NB4 (cell line): ENCODE measurements around the gene SRRD.
A peak's percentile ranks its signal among the peaks of the same experiment; 100 is the strongest.

Experiments used
- DNase-seq: peaks from one replicate; pipeline ENCODE4 v3.0.0; 2010; ENCODE audit warnings: low read depth
- H3K4me3 ChIP-seq: one replicate; pipeline ENCODE4 v1.5.1; 2011; ENCODE audit warnings: mild to moderate bottlenecking, low read depth, low read length, moderate library complexity
- CTCF ChIP-seq: IDR thresholded peaks from one replicate; pipeline ENCODE4 v1.5.1; 2012; ENCODE audit warnings: low read depth, low read length
- MAX ChIP-seq: IDR thresholded peaks from 2 replicates; pipeline ENCODE4 v1.6.1; 2011; ENCODE audit warnings: low read depth, low read length
- MYC ChIP-seq: IDR thresholded peaks from 2 replicates; pipeline ENCODE4 v1.6.1; 2011; ENCODE audit warnings: low read depth, low read length
- POLR2A ChIP-seq: IDR thresholded peaks from 2 replicates; pipeline ENCODE4 v1.6.1; 2011; ENCODE audit warnings: mild to moderate bottlenecking; ENCODE audit not compliant: insufficient read length; ENCODE audit errors: extremely low read depth

SRRD gene

DNA sequence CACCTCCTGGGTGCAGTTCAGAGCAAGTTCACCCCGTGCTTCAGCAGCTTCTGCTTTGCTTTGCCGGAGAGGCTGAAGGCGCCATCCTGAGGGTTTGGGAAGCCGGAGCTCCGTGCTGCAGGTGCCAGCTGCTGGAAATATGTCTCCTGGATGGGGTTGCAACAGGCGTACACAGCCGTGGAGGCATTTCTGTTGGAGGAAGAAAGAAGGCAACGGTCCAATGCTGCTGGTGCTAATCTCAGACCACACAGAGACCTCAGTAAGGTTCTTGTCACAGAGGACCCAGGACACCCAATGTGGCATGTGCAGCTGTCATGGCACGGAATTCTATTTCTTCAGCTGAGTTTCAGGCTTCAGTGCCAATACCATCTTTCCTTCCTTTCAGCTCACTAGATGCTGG, 30.5 kb upstream of the SRRD start:
- no peak for DNase-seq
- TF ChIP-seq MYC (no peak), MAX (no peak), CTCF (no peak), POLR2A (no peak)
- H3K4me3 ChIP-seq, result no peak overlapping the region

- no peak for DNase-seq
- TF ChIP-seq POLR2A (no peak), MAX (no peak), CTCF (no peak), MYC (no peak)
Measured at GRCh38 chr22:26453812-26454500, 29.7 kb upstream of the SRRD start.

DNA sequence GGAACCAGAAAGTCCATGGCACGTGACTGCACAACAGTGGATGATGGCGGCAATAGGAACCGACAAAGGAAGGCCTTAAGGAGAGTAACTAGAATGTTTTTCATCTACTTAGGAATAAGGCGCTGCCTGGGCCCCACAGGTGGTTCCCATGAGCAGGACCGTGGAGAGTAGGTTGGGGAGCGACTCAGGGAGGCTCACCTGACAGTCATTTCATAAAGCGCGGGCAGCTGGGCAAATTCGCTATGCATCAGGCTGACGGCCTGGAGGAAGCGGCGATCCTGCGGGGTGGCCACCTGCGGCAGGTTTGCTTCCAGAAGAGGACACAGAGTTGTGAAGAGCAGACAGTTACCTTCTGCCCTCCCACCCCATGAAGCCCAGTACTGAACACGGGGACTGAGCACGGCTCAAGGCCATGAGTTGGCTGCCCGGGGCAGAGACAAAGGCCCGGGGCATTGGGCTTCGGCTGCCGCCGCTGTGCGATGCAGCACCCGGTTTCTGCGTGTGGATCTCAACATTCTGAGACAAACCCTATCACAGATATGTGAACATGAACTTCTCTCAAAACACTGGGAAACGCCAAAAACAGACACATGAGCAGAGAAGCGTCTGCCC, 25.9 kb upstream of the SRRD start:
- TF ChIP-seq MYC (no peak), POLR2A (no peak), MAX (no peak), CTCF (no peak)
- no peak overlapping the region for H3K4me3 ChIP-seq
- DNase-seq, result no peak

More at GRCh38 chr22:26453812-26454500, 29.7 kb upstream of the SRRD start:
- no peak overlapping the region for H3K4me3 ChIP-seq

DNA sequence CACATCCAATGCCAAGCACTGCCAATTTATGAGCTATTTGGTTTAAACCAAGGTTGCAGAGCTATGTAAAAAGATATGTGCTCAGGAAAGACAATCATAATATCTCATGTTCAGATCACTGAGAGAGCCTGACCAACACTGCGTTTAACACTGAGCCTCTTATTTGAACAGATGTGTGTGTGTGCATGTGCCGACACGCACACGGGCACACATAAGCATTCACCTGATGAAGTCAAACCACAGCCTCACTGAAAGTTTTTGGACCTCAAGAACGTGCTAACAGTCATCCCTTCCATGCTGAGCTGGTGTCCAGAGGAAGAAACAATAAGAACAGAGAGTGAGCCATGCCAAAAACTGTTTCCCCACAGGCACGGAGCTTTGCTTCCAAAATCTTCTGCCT, 23.5 kb upstream of the SRRD start:
- no peak for DNase-seq
- no peak overlapping the region for H3K4me3 ChIP-seq
- no peak for TF ChIP-seq MAX
- TF ChIP-seq MYC, result no peak
- TF ChIP-seq POLR2A, result no peak
- TF ChIP-seq CTCF, result no peak

DNA sequence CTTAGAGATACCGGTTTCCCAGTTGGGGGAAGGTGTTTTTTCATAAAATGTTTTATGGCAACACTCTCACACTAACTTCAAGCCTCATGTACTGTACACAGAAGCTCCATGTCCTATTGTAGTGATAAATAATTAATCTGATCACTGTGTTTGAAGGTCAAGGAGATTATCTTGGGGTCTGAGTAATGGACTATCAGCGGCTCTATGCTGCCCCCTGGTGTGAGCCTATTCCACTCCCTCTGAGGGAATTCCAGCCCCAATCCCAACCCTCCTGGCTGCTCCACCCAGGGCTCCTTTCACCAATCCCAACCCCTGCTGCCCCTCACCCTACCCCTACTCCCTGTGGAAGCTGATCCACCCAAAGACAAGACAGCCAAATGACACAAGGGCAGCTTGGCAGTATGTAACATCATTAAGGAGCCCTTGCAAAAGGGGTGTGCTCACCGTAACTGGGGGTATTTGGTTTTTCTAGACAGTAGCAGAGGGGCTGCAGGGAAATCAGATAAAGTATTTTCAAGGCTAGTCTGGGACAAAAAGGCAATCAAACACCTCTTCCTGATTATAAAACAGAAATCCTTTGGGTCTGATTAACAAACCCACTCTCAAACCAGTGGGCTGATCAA, 22.4 kb upstream of the SRRD start:
- TF ChIP-seq POLR2A, result no peak
- peak; percentile 74 for TF ChIP-seq CTCF
- no peak for TF ChIP-seq MAX
- TF ChIP-seq MYC, result no peak
- DNase-seq, result peak; percentile 53
- H3K4me3 ChIP-seq, result no peak overlapping the region
